DMS 273 (cell line): Measurements from ENCODE around the gene ZDHHC4.

Experiments
- DNase-seq: peaks from one replicate; lab custom pipeline; 2025; ENCODE audit not compliant: unreplicated experiment; lab: John Stamatoyannopoulos, UW

Gene ZDHHC4

GRCh38 chr7:6604458-6604857 is 27.2 kb downstream of the ZDHHC4 start:
- no peak for DNase-seq

- no peak for DNase-seq
Measured at GRCh38 chr7:6606866-6607583, 29.8 kb downstream of the ZDHHC4 start.

GRCh38 chr7:6607651-6608051 is 30.4 kb downstream of the ZDHHC4 start:
- no peak for DNase-seq

GRCh38 chr7:6608081-6608480 is 30.8 kb downstream of the ZDHHC4 start:
- no peak for DNase-seq

GRCh38 chr7:6608794-6609193 is 31.5 kb downstream of the ZDHHC4 start:
- DNase-seq = no peak

- DNase-seq = no peak
Measured at GRCh38 chr7:6612819-6613218, 35.6 kb downstream of the ZDHHC4 start.

GRCh38 chr7:6613706-6614105 is 36.5 kb downstream of the ZDHHC4 start:
- peak; percentile 22 for DNase-seq

- DNase-seq = peak; percentile 58
Measured at GRCh38 chr7:6614953-6615722, 37.9 kb downstream of the ZDHHC4 start, which contains the start of gene ZNF853. TSS of gene ZNF853 (plus strand) at chr7:6615610. CDS start at chr7:6616175, 565 bp downstream.

GRCh38 chr7:6615723-6616555 is 38.7 kb downstream of the ZDHHC4 start:
- peak; percentile 42 for DNase-seq

GRCh38 chr7:6616854-6617643 is 39.8 kb downstream of the ZDHHC4 start:
- no peak for DNase-seq

- no peak for DNase-seq
Measured at GRCh38 chr7:6618621-6619020, 41.4 kb downstream of the ZDHHC4 start.

GRCh38 chr7:6619961-6620360 is 42.7 kb downstream of the ZDHHC4 start:
- no peak for DNase-seq

- peak; percentile 56 for DNase-seq
Measured at GRCh38 chr7:6621195-6622133, 44.2 kb downstream of the ZDHHC4 start.

- no peak for DNase-seq
Measured at GRCh38 chr7:6622134-6622710, 45.0 kb downstream of the ZDHHC4 start.

GRCh38 chr7:6623589-6624245 is 46.5 kb downstream of the ZDHHC4 start:
- no peak for DNase-seq

- no peak for DNase-seq
Measured at GRCh38 chr7:6624246-6624611, 47.0 kb downstream of the ZDHHC4 start.

- DNase-seq = peak; percentile 89
Measured at GRCh38 chr7:6628045-6628444, 50.8 kb downstream of the ZDHHC4 start.

GRCh38 chr7:6630007-6630849 is 53.0 kb downstream of the ZDHHC4 start:
- no peak for DNase-seq
